H1 (cell line): Measurements from ENCODE around the gene KYNU. TPM values are rescaled to one million over a fixed set of nuclear protein-coding genes. Genes with fewer than 3 reads are reported as not detected.

ENCODE experiments used
- CTCF ChIA-PET: fragments of 300-600 bp; sonication (Branson Sonifier 250); formaldehyde crosslinking; loops from one replicate; lab custom pipeline; 2021; ENCODE audit not compliant: partially characterized antibody; lab: Charles Lee
- POLR2A ChIA-PET: fragments of 300-600 bp; sonication (Branson Sonifier 250); formaldehyde crosslinking; loops from one replicate; lab custom pipeline; 2021; ENCODE audit warnings: inconsistent platforms; ENCODE audit not compliant: partially characterized antibody; lab: Charles Lee
- DNase-seq, 2 experiments: peaks; one replicate each; pipeline versions ENCODE4 v3.0.0 to v3.0.0-alpha.2; 2010 to 2022; ENCODE audit warnings: low spot score in 2 of 2, low read depth in 1 of 2, mixed read lengths in 1 of 2
- FAIRE-seq: peaks from 2 replicates; lab custom pipeline; 2011; peaks lifted over from hg19 to GRCh38; lab: Jason Lieb, UNC
- H2AFZ ChIP-seq: 2 replicates; pipeline ENCODE4 v1.8.1; 2012; ENCODE audit warnings: low read length, inconsistent platforms
- H2AK5ac ChIP-seq: 2 replicates; pipeline ENCODE4 v1.6.1; 2013; ENCODE audit warnings: low read depth, low read length
- H2BK120ac ChIP-seq: replicated peaks from 2 replicates; pipeline ENCODE3; 2013; ENCODE audit warnings: low read depth, low read length, inconsistent platforms
- H2BK12ac ChIP-seq: 2 replicates; pipeline ENCODE4 v1.6.1; 2013; ENCODE audit warnings: low read depth, low read length
- H2BK15ac ChIP-seq: 2 replicates; pipeline ENCODE4 v1.6.1; 2013; ENCODE audit warnings: low read length
- H2BK20ac ChIP-seq: 2 replicates; pipeline ENCODE4 v1.6.1; 2013; ENCODE audit warnings: low read length
- H2BK5ac ChIP-seq: 2 replicates; pipeline ENCODE4 v1.6.1; 2013; ENCODE audit warnings: low read depth, low read length
- H3K14ac ChIP-seq: 2 replicates; pipeline ENCODE4 v1.6.1; 2013; ENCODE audit warnings: inconsistent platforms; ENCODE audit not compliant: insufficient read length
- H3K18ac ChIP-seq: 2 replicates; pipeline ENCODE4 v1.6.1; 2013; ENCODE audit warnings: low read length; ENCODE audit errors: extremely low read depth
- H3K23ac ChIP-seq: 2 replicates; pipeline ENCODE4 v1.6.1; 2013; ENCODE audit warnings: inconsistent platforms; ENCODE audit not compliant: insufficient read length
- H3K23me2 ChIP-seq: 2 replicates; pipeline ENCODE4 v1.6.1; 2013; ENCODE audit warnings: low read depth, low read length
- H3K27ac ChIP-seq: 2 replicates; pipeline ENCODE4 v1.6.1; 2011; ENCODE audit warnings: low read depth, low read length, inconsistent platforms
- H3K27me3 ChIP-seq, 4 experiments: replicated peaks in 1 of 4; 1 replicate in 1 of 4; 2 replicates in 3 of 4; pipeline versions ENCODE4 v1.6.1 to v1.8.1; 2011 to 2013; ENCODE audit warnings: low read length in 3 of 4, mild to moderate bottlenecking in 3 of 4, inconsistent platforms in 2 of 4, mixed read lengths in 2 of 4, moderate library complexity in 1 of 4; ENCODE audit not compliant: control insufficient read depth in 3 of 4, insufficient read depth in 3 of 4; ENCODE audit errors: extremely low read depth in 1 of 4
- H3K36me3 ChIP-seq, 4 experiments: 2 replicates each; pipeline versions ENCODE4 v1.6.1 to v1.8.1; 2011 to 2013; ENCODE audit warnings: mild to moderate bottlenecking in 4 of 4, low read length in 3 of 4, moderate library complexity in 2 of 4, control low read depth in 1 of 4, inconsistent platforms in 1 of 4; ENCODE audit not compliant: insufficient read depth in 4 of 4, control insufficient read depth in 2 of 4
- H3K4ac ChIP-seq: replicated peaks from 2 replicates; pipeline ENCODE3; 2013; ENCODE audit warnings: low read length, low read depth, mixed read lengths, inconsistent platforms; ENCODE audit not compliant: insufficient read length
- H3K4me1 ChIP-seq, 4 experiments: replicated peaks in 1 of 4; 1 replicate in 1 of 4; 2 replicates in 3 of 4; pipeline versions ENCODE4 v1.6.1 to v1.8.1; 2011 to 2013; ENCODE audit warnings: low read length in 3 of 4, inconsistent platforms in 2 of 4, mixed read lengths in 1 of 4; ENCODE audit not compliant: insufficient read depth in 4 of 4, control insufficient read depth in 3 of 4
- H3K4me2 ChIP-seq, 2 experiments: 2 replicates each; pipeline versions ENCODE4 v1.6.1 to v1.8.1; 2011 to 2013; ENCODE audit warnings: low read depth in 2 of 2, low read length in 2 of 2, control low read depth in 1 of 2, inconsistent platforms in 1 of 2, mild to moderate bottlenecking in 1 of 2; ENCODE audit not compliant: insufficient read depth in 1 of 2
- H3K4me3 ChIP-seq, 4 experiments: fragments of 200-600, 300-600 bp in 1 of 4; sonication (generic), shearing (Covaris generic), sonication (Bioruptor Twin) in 1 of 4; 2 replicates each; pipeline versions ENCODE4 v1.5.1 to v1.8.1; 2011 to 2016; ENCODE audit warnings: low read length in 4 of 4, low read depth in 3 of 4, control low read depth in 2 of 4, inconsistent platforms in 2 of 4, mild to moderate bottlenecking in 2 of 4, mixed read lengths in 1 of 4, moderate library complexity in 1 of 4; ENCODE audit not compliant: insufficient read depth in 2 of 4; ENCODE audit errors: extremely low read depth in 1 of 4
- H3K56ac ChIP-seq: replicated peaks from 2 replicates; pipeline ENCODE3; 2013; ENCODE audit warnings: low read depth, mild to moderate bottlenecking, mixed read lengths, low read length, inconsistent platforms; ENCODE audit not compliant: insufficient read length
- H3K79me1 ChIP-seq: 2 replicates; pipeline ENCODE4 v1.6.1; 2013; ENCODE audit warnings: low read depth, low read length, control low read depth
- H3K79me2 ChIP-seq, 2 experiments: 2 replicates each; pipeline versions ENCODE4 v1.6.1 to v1.8.1; 2012 to 2013; ENCODE audit warnings: low read length in 2 of 2, mild to moderate bottlenecking in 2 of 2, inconsistent platforms in 1 of 2; ENCODE audit not compliant: insufficient read depth in 2 of 2, control insufficient read depth in 1 of 2
- H3K9ac ChIP-seq, 4 experiments: replicated peaks in 1 of 4; 1 replicate in 1 of 4; 2 replicates in 3 of 4; pipeline versions ENCODE4 v1.6.1 to v1.8.1; 2011 to 2013; ENCODE audit warnings: low read depth in 3 of 4, low read length in 3 of 4, control low read depth in 2 of 4, mild to moderate bottlenecking in 2 of 4, moderate library complexity in 2 of 4, inconsistent platforms in 1 of 4; ENCODE audit errors: extremely low read depth in 1 of 4
- H3K9me3 ChIP-seq, 2 experiments: 2 replicates each; pipeline versions ENCODE4 v1.6.1 to v1.8.1; 2012 to 2013; ENCODE audit warnings: mild to moderate bottlenecking in 2 of 2, moderate library complexity in 2 of 2, control low read depth in 1 of 2, inconsistent platforms in 1 of 2, low read depth in 1 of 2, low read length in 1 of 2, mixed read lengths in 1 of 2; ENCODE audit not compliant: insufficient read depth in 2 of 2
- H4K20me1 ChIP-seq, 2 experiments: replicated peaks in 1 of 2; 2 replicates each; pipeline versions ENCODE3 to v1.8.1; 2011 to 2013; ENCODE audit warnings: inconsistent platforms in 2 of 2, low read length in 2 of 2, mild to moderate bottlenecking in 1 of 2; ENCODE audit not compliant: insufficient read depth in 2 of 2, control insufficient read depth in 1 of 2
- H4K5ac ChIP-seq: 2 replicates; pipeline ENCODE4 v1.6.1; 2013; ENCODE audit warnings: low read length, low read depth, mixed read lengths, inconsistent platforms; ENCODE audit not compliant: insufficient read length
- H4K8ac ChIP-seq: 2 replicates; pipeline ENCODE4 v1.8.0; 2013; ENCODE audit warnings: mild to moderate bottlenecking, moderate library complexity, low read length, inconsistent platforms; ENCODE audit not compliant: insufficient read depth; ENCODE audit errors: extremely low read depth
- H4K91ac ChIP-seq: replicated peaks from 2 replicates; pipeline ENCODE3; 2013; ENCODE audit warnings: low read length, mixed read lengths, inconsistent platforms; ENCODE audit not compliant: insufficient read length
- FOSL1 ChIP-seq: IDR thresholded peaks from 2 replicates; pipeline ENCODE4 v1.6.1; 2011; ENCODE audit warnings: mild to moderate bottlenecking, low read depth, low read length, moderate library complexity; ENCODE audit not compliant: insufficient read depth
- KDM4A ChIP-seq: IDR thresholded peaks from one replicate; pipeline ENCODE4 v1.7.1; 2012; ENCODE audit warnings: low read depth, mild to moderate bottlenecking, moderate library complexity, low read length, inconsistent platforms; ENCODE audit not compliant: severe bottlenecking
- NANOG ChIP-seq: IDR thresholded peaks from 2 replicates; pipeline ENCODE4 v1.6.1; 2011; ENCODE audit warnings: low read length, low read depth, mild to moderate bottlenecking, inconsistent platforms; ENCODE audit not compliant: insufficient read depth, poor library complexity, severe bottlenecking
- NRF1 ChIP-seq: IDR thresholded peaks from 2 replicates; pipeline ENCODE4 v1.6.1; 2011; ENCODE audit warnings: mild to moderate bottlenecking, low read depth, low read length, improper control_type of control experiment
- RFX5 ChIP-seq: IDR thresholded peaks from 2 replicates; pipeline ENCODE4 v1.6.1; 2011; ENCODE audit warnings: low read depth, low read length, improper control_type of control experiment, borderline replicate concordance
- SIRT6 ChIP-seq: IDR thresholded peaks from one replicate; pipeline ENCODE4 v1.7.1; 2012; ENCODE audit warnings: low read length, inconsistent platforms
- WGBS, 2 experiments: shearing (Covaris generic) in 1 of 2; methylation state at CpG; one replicate each; pipeline versions ENCODE4 v1.1.6 to v1.1.7; 2013 to 2015; ENCODE audit warnings: low lambda C conversion rate in 2 of 2, mixed read lengths in 2 of 2, inconsistent platforms in 1 of 2, low coverage in 1 of 2, missing lambda C conversion rate in 1 of 2; ENCODE audit not compliant: insufficient replicate concordance in 2 of 2, insufficient coverage in 1 of 2, insufficient read length in 1 of 2; ENCODE audit errors: extremely low coverage in 1 of 2, missing lambda C conversion rate in 1 of 2; 5-methylcytosine and 5-hydroxymethylcytosine counted together
- polyA plus RNA-seq, 7 experiments: library from polyadenylated mRNA; depleted of rRNA in 3 of 7; stranded (reverse) in 5 of 7; unstranded in 2 of 7; fragments of >200 nt in 5 of 7; fragments of 200-250 nt in 2 of 7; gene quantifications; 1 replicate in 5 of 7; 2 replicates in 1 of 7; 4 replicates in 1 of 7; pipeline versions ENCODE4 v1.2.1 to v1.2.3, GENCODE V29; 2011 to 2013; ENCODE audit warnings: missing spikeins in 2 of 7, mixed read lengths in 2 of 7
- total RNA-seq: library from RNA; stranded (reverse); fragmentation: NEBNext Ultra II Directional; extraction: Animal tissue kit (Norgen Biotek cat#: 25700); gene quantifications from 2 replicates; pipeline ENCODE4 v1.2.1, GENCODE V29; 2021
- TF ChIP-seq, protein P1 (sequence below), 3 experiments: IDR thresholded peaks; 1 replicate in 2 of 3; 2 replicates in 1 of 3; pipeline versions ENCODE4 v1.5.1 to v1.6.1; 2011; ENCODE audit warnings: low read length in 3 of 3, mild to moderate bottlenecking in 3 of 3, inconsistent platforms in 2 of 3, low read depth in 1 of 3, moderate library complexity in 1 of 3; ENCODE audit not compliant: insufficient read depth in 1 of 3; ENCODE audit errors: control extremely low read depth in 1 of 3

KYNU gene
- total and polyA plus RNA-seq, 2 of the 8 experiments (the other 6 are each of a cell fraction or from before 2014, with no cell fraction given): 0.09 to 0.13 TPM

DNA sequence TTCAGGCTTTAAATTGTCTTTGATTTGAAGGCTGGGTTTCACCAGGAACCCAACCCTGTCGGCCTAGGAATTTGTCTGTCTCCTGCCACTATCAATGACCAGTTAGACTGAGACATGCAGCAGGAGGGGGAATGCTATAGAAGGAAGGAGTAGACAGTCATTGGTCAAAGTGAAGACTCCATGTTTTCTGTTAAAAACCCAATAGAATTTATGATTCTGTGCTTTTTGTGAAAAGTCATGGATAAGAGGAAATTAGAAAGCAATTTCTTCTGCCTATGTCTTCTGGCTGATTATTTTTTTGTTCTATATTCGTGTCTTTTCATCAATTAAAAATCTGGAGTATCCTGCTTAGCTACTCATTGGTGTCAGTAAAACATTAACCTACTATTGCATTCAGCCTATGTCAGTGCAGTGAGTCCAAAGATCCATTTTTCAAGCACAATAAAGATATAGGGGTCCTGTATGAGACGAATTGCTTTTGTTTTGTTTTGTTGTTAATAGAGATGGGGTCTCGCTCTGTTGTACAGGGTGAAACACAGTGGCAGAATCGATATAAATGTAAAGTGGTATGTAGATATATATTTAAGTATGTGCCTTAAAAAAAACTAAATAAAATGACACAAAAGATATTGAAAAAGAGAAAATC lies 7.9 kb upstream of the KYNU start:
- no peaks in the 10 kb centered on the region; a peak in 1 of 4 replicates for H3K9me3 ChIP-seq
- no peak for FAIRE-seq
- H2BK120ac ChIP-seq: no peak overlapping the region
- H3K4me1 ChIP-seq: no peaks in the 10 kb centered on the region
- no peak overlapping the region for H2BK5ac ChIP-seq
- no peaks in the 10 kb centered on the region for H3K79me2 ChIP-seq
- no peak overlapping the region for H4K91ac ChIP-seq
- H2BK20ac ChIP-seq: no peak overlapping the region
- H3K36me3 ChIP-seq: no peaks in the 10 kb centered on the region
- 88% methylated on average over 5 of the region's 5 CpGs; no CpG with 5 or more reads in 1 of the 2 experiments for WGBS, 2 experiments
- CTCF ChIA-PET: interaction anchor here (0.6 kb wide), 1 partner anchor 418 kb away, joined by 3 read pairs; no protein-coding TSS in a partner anchor
- no peak overlapping the region for H3K14ac ChIP-seq
- no peak overlapping the region for H3K4ac ChIP-seq
- H3K4me3 ChIP-seq: no peak overlapping the region
- TF ChIP-seq, protein P1, sequence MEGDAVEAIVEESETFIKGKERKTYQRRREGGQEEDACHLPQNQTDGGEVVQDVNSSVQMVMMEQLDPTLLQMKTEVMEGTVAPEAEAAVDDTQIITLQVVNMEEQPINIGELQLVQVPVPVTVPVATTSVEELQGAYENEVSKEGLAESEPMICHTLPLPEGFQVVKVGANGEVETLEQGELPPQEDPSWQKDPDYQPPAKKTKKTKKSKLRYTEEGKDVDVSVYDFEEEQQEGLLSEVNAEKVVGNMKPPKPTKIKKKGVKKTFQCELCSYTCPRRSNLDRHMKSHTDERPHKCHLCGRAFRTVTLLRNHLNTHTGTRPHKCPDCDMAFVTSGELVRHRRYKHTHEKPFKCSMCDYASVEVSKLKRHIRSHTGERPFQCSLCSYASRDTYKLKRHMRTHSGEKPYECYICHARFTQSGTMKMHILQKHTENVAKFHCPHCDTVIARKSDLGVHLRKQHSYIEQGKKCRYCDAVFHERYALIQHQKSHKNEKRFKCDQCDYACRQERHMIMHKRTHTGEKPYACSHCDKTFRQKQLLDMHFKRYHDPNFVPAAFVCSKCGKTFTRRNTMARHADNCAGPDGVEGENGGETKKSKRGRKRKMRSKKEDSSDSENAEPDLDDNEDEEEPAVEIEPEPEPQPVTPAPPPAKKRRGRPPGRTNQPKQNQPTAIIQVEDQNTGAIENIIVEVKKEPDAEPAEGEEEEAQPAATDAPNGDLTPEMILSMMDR (IDR thresholded peaks at IDR 0.05; ENCODE audit: control extremely low read depth in 1 of 3, insufficient read depth in 1 of 3, low read depth in 1 of 3, low read length in 3 of 3): no peak
- TF ChIP-seq NANOG: no peak
- TF ChIP-seq SIRT6: no peak
- no peak for TF ChIP-seq NRF1
- TF ChIP-seq KDM4A: no peak
- no peak for TF ChIP-seq FOSL1
- TF ChIP-seq RFX5: no peak
- no peak for DNase-seq
- no peaks in the 10 kb centered on the region for H4K20me1 ChIP-seq
- H3K23me2 ChIP-seq: peaks cover 1% of the 10 kb centered on the region; the same call in 1 of the 2 replicates
- H3K9ac ChIP-seq: no peak overlapping the region
- H4K8ac ChIP-seq: no peak overlapping the region
- H3K4me2 ChIP-seq: no peak overlapping the region
- H2BK15ac ChIP-seq: no peak overlapping the region
- no peaks in the 10 kb centered on the region for H3K27me3 ChIP-seq
- H3K18ac ChIP-seq: no peak overlapping the region
- no peak overlapping the region for H3K23ac ChIP-seq
- H2BK12ac ChIP-seq: no peak overlapping the region
- no peak overlapping the region for H3K56ac ChIP-seq
- H3K27ac ChIP-seq: no peak overlapping the region
- H2AK5ac ChIP-seq: no peak overlapping the region
- H4K5ac ChIP-seq: no peak overlapping the region
- POLR2A ChIA-PET: no interaction called here
- H3K79me1 ChIP-seq: no peaks in the 10 kb centered on the region
- no peak overlapping the region; the same call in 1 of the 2 replicates for H2AFZ ChIP-seq
